Measurements from ENCODE around the gene STK39.

DNA sequence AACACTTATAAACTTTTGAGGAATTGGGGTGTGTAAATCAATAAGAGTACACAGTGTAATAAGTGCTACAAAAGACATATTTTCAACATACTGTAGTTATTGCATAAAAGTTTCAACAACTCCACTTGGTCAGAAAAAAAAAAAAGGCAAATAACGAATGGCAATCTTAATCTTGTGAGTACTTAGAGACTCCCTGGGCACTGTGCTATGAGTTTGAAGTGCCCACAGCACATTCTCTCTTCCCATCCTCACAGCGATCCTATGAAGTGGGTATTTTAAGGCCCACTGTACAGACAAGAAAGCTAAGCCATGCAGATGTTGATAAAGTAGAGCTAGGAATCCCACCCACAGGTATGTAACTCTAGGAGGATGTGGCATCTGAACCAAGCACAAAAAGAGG, 112.3 kb downstream of the STK39 start:
- no peak for TF ChIP-seq BMI1 (IDR thresholded peaks at IDR 0.05; ENCODE audit: low read length)
- TF ChIP-seq, protein P1, sequence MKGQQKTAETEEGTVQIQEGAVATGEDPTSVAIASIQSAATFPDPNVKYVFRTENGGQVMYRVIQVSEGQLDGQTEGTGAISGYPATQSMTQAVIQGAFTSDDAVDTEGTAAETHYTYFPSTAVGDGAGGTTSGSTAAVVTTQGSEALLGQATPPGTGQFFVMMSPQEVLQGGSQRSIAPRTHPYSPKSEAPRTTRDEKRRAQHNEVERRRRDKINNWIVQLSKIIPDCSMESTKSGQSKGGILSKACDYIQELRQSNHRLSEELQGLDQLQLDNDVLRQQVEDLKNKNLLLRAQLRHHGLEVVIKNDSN (CRISPR knock-in tag; IDR thresholded peaks at IDR 0.05), result no peak
- no peak for TF ChIP-seq NFE2 (IDR thresholded peaks at IDR 0.05; ENCODE audit: low read depth)
- TF ChIP-seq ELF2 (CRISPR knock-in tag; IDR thresholded peaks at IDR 0.05), result no peak
- no peak for TF ChIP-seq EGR1 (conservative IDR thresholded peaks at IDR 0.05)
- TF ChIP-seq HES1 (IDR thresholded peaks at IDR 0.05; ENCODE audit: low read depth), result no peak
- no peak for TF ChIP-seq SMAD3 (CRISPR knock-in tag; conservative IDR thresholded peaks at IDR 0.05)
- no peak for TF ChIP-seq CTCF (IDR thresholded peaks at IDR 0.05 in 2 of 3, conservative IDR thresholded peaks at IDR 0.05 in 1 of 3; ENCODE audit: insufficient read depth in 2 of 3, low read depth in 1 of 3, low read length in 3 of 3)
- TF ChIP-seq EP300 (IDR thresholded peaks at IDR 0.05; ENCODE audit: low read length), result no peak
- TF ChIP-seq, protein P2, sequence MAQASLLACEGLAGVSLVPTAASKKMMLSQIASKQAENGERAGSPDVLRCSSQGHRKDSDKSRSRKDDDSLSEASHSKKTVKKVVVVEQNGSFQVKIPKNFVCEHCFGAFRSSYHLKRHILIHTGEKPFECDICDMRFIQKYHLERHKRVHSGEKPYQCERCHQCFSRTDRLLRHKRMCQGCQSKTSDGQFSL (CRISPR knock-in tag; IDR thresholded peaks at IDR 0.05), result no peak
- TF ChIP-seq, protein P2 (tag; IDR thresholded peaks at IDR 0.05), result no peak
- TF ChIP-seq BHLHE40 (IDR thresholded peaks at IDR 0.05; ENCODE audit: low read length), result no peak
- no peak for TF ChIP-seq ATF3 (IDR thresholded peaks at IDR 0.05)
- TF ChIP-seq ATF3 (CRISPR knock-in tag; conservative IDR thresholded peaks at IDR 0.05), result no peak
- TF ChIP-seq ZSCAN32 (CRISPR knock-in tag; IDR thresholded peaks at IDR 0.05), result no peak

Measured in K562 (cell line).